SK-N-SH treated with all-trans-retinoic acid at 6 μM for 48 hours (cell line): Measurements from ENCODE around the gene SIPA1L2.

Experiments used
- ATAC-seq: fragments of 200-7000 bp; cut with Tn5 transposase; 3 replicates; pipeline ENCODE4 v1.9.1; 2020; ENCODE audit warnings: mild to moderate bottlenecking, moderate library complexity
- ARNTL ChIP-seq: fragments of 450-650 bp; formaldehyde crosslinking; IDR thresholded peaks from 2 replicates; pipeline ENCODE4 v1.5.0; 2020; ENCODE audit warnings: low read depth, mild to moderate bottlenecking, moderate library complexity, borderline replicate concordance
- CREB5 ChIP-seq: fragments of 250-450 bp; sonication (Bioruptor Pico); IDR thresholded peaks from 2 replicates; pipeline ENCODE4 v1.5.1; 2020; ENCODE audit warnings: low read depth, mild to moderate bottlenecking, moderate library complexity
- CSDC2 ChIP-seq: fragments of 250-450 bp; sonication (Bioruptor Pico); IDR thresholded peaks from 2 replicates; pipeline ENCODE4 v1.5.0; 2020; ENCODE audit warnings: mild to moderate bottlenecking, moderate library complexity
- CSRNP3 ChIP-seq: fragments of 250-450 bp; sonication (Bioruptor Pico); IDR thresholded peaks from 2 replicates; pipeline ENCODE4 v1.5.1; 2021; ENCODE audit warnings: mild to moderate bottlenecking, moderate library complexity
- ESRRG ChIP-seq: fragments of 250-450 bp; sonication (Bioruptor Pico); IDR thresholded peaks from 2 replicates; pipeline ENCODE4 v1.6.1; 2021; ENCODE audit warnings: mild to moderate bottlenecking
- GLIS3 ChIP-seq: fragments of 250-450 bp; sonication (Bioruptor Pico); IDR thresholded peaks from 2 replicates; pipeline ENCODE4 v1.5.0; 2020; ENCODE audit warnings: mild to moderate bottlenecking, moderate library complexity
- ISL1 ChIP-seq: fragments of 250-450 bp; sonication (Bioruptor Pico); IDR thresholded peaks from 2 replicates; pipeline ENCODE4 v2.1.2; 2022; ENCODE audit warnings: mild to moderate bottlenecking, moderate library complexity
- PATZ1 ChIP-seq: fragments of 250-450 bp; sonication (Bioruptor Pico); IDR thresholded peaks from 2 replicates; pipeline ENCODE4 v1.8.0; 2020; ENCODE audit warnings: mild to moderate bottlenecking, moderate library complexity, borderline replicate concordance
- POU6F1 ChIP-seq: fragments of 250-450 bp; sonication (Bioruptor Pico); IDR thresholded peaks from 2 replicates; pipeline ENCODE4 v1.8.0; 2021; ENCODE audit warnings: low read depth, mild to moderate bottlenecking, moderate library complexity, borderline replicate concordance
- PPARA ChIP-seq: fragments of 250-450 bp; sonication (Bioruptor Pico); IDR thresholded peaks from 2 replicates; pipeline ENCODE4 v1.5.0; 2020; ENCODE audit warnings: mild to moderate bottlenecking, borderline replicate concordance
- RARB ChIP-seq: fragments of 250-450 bp; sonication (Bioruptor Pico); IDR thresholded peaks from 2 replicates; pipeline ENCODE4 v1.8.0; 2021; ENCODE audit warnings: mild to moderate bottlenecking, moderate library complexity
- TCF4 ChIP-seq: fragments of 250-450 bp; sonication (Bioruptor Pico); IDR thresholded peaks from 2 replicates; pipeline ENCODE4 v1.8.0; 2021; ENCODE audit warnings: mild to moderate bottlenecking, moderate library complexity, borderline replicate concordance
- ZFP30 ChIP-seq: fragments of 450-650 bp; formaldehyde crosslinking; IDR thresholded peaks from 2 replicates; pipeline ENCODE4 v1.5.0; 2022; ENCODE audit warnings: mild to moderate bottlenecking, moderate library complexity
- ZNF70 ChIP-seq: fragments of 450-650 bp; formaldehyde crosslinking; IDR thresholded peaks from 2 replicates; pipeline ENCODE4 v1.5.0; 2020; ENCODE audit warnings: mild to moderate bottlenecking, moderate library complexity
- ZNF8 ChIP-seq: fragments of 450-650 bp; formaldehyde crosslinking; IDR thresholded peaks from 2 replicates; pipeline ENCODE4 v1.5.0; 2020; ENCODE audit warnings: mild to moderate bottlenecking, moderate library complexity

The SIPA1L2 gene

GRCh38 chr1:232629250-232630046, 485 bp downstream of the SIPA1L2 start:
- TF ChIP-seq CREB5, result no peak
- TF ChIP-seq CSRNP3 (CRISPR knock-in tag), result no peak
- TF ChIP-seq ZFP30 (CRISPR knock-in tag), result no peak
- TF ChIP-seq RARB (CRISPR knock-in tag), result no peak
- TF ChIP-seq ZNF70 (CRISPR knock-in tag), result no peak
- TF ChIP-seq CSDC2, result no peak
- no peak for TF ChIP-seq ARNTL
- no peak for TF ChIP-seq ISL1 (CRISPR knock-in tag)
- no peak for TF ChIP-seq ZNF8
- TF ChIP-seq PATZ1, result no peak
- TF ChIP-seq POU6F1 (CRISPR knock-in tag), result no peak
- no peak for TF ChIP-seq ESRRG (CRISPR knock-in tag)
- TF ChIP-seq GLIS3 (CRISPR knock-in tag), result no peak
- peak; percentile 50 for ATAC-seq

- TF ChIP-seq ZFP30 (CRISPR knock-in tag) (no peak), RARB (CRISPR knock-in tag) (no peak), PATZ1 (no peak), GLIS3 (CRISPR knock-in tag) (no peak), ZNF8 (no peak), TCF4 (CRISPR knock-in tag) (no peak)
- ATAC-seq, result peak; percentile 12; the same call in 1 of the 3 replicates
These were observed 1.3 kb downstream of the SIPA1L2 start for GRCh38 chr1:232628335-232629249.

DNA sequence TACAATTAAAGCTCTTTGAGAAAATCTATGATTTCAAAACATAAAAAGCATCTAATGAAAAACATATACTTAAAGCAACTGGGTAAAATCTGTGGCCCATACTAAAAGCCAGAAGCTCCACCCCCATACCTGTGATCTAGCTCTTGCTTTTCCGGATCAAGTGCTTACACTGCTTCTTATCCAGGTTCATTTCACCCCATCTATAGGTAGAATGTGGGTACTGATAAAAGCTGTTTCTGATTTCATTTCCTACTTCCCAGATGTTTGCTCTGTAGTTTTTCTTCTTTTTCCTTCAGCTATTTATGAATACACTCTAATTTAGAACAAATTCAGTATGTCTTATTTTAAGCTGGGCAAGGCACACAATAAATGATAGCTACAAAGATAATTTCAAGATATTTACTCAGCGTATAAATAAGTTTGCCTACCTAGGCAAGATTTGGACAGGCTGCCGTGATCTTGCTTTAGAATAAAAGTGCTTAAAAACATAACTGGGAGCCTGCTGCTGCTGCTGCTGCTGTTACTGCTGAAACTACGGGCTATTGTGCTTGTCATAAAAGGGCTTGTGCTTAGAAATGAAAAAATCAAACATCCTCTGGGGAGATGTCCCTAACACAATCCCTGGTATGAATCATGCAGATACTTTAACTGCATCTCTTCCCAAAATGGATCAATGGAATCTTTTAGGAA, 2.1 kb downstream of the SIPA1L2 start:
- no peak for ATAC-seq
- no peak for TF ChIP-seq ESRRG (CRISPR knock-in tag)

DNA sequence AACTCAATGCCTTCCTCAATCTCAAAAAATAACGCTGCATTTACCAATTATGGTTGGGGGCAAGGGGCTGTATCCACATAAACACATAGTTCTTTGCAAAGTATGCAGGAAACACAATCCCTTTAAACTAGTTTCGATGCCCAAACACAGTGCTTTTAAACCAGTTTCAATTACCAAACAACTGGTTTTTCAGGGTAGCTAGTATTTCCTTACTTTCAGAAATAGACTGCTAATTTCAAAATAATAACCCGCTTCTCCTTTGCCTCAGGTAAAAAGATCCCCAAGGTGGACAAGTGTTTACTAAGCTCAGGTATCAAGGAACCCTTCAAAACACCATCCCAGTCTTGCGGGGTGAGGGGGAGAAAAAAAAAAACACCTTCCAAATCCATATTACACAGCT, 2.8 kb downstream of the SIPA1L2 start:
- ATAC-seq, result no peak
- TF ChIP-seq TCF4 (CRISPR knock-in tag) (no peak), RARB (CRISPR knock-in tag) (no peak), PPARA (CRISPR knock-in tag) (no peak), ISL1 (CRISPR knock-in tag) (no peak), PATZ1 (no peak)
